Measurements from ENCODE around the gene EEF1AKMT3.

EEF1AKMT3 gene

DNA sequence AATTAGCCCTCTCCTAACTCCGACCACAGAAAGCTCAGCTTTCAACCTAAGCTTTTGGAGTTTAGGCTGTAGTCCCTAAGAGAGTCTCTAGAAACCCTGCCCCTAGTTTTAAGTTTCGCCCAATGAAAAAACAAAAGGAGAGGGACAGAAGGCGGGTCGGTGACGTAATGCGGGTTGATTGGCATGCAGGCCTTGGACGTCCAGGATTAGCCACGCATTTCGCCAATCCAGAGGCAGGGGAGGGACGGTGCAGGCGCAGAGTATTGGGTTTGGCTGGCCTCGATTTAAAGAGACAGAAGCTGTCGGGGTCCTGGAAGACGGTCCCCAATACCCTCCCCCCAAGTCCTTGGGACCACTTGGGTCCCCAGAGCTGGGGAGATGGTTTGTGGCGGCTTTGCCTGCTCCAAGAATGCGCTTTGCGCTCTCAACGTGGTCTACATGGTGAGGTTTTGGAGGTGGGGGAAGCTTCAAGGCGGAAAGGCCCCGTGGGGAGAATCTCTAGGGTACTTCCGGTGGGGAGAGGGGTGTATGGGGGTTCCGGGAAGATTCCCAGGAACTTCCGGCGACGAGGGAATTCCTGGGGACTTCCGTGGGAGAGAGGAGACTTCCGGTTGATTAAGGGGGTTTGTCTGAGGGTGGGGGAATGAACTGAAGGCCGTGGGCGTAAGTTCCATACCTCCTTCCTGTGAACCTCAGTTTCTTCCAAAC lies 27.5 kb upstream of the EEF1AKMT3 start, which contains the start of gene TSPAN31:
Gene TSPAN31, plus strand, starts transcription at position 263 of the 708 bp plus-strand sequence. Its CDS starts 116 bp downstream, at position 379.
- peak within 1 kb of the TSS; percentile 94 for H3K9ac ChIP-seq
- H3K79me2 ChIP-seq = no peaks in the 10 kb centered on the region
- peak within 1 kb of the TSS; percentile 97 for H3K4me3 ChIP-seq (ENCODE audit: low read depth, low read length)
- peak within 1 kb of the TSS; percentile 96 for H3K27ac ChIP-seq
- no peaks in the 10 kb centered on the region for H3K36me3 ChIP-seq (ENCODE audit: control insufficient read depth, insufficient read depth, low read length)
- peak within 1 kb of the TSS; percentile 86 for H2AFZ ChIP-seq
- TF ChIP-seq, protein P1, sequence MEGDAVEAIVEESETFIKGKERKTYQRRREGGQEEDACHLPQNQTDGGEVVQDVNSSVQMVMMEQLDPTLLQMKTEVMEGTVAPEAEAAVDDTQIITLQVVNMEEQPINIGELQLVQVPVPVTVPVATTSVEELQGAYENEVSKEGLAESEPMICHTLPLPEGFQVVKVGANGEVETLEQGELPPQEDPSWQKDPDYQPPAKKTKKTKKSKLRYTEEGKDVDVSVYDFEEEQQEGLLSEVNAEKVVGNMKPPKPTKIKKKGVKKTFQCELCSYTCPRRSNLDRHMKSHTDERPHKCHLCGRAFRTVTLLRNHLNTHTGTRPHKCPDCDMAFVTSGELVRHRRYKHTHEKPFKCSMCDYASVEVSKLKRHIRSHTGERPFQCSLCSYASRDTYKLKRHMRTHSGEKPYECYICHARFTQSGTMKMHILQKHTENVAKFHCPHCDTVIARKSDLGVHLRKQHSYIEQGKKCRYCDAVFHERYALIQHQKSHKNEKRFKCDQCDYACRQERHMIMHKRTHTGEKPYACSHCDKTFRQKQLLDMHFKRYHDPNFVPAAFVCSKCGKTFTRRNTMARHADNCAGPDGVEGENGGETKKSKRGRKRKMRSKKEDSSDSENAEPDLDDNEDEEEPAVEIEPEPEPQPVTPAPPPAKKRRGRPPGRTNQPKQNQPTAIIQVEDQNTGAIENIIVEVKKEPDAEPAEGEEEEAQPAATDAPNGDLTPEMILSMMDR (IDR thresholded peaks at IDR 0.05) = peak; percentile 10
- H3K4me2 ChIP-seq (ENCODE audit: low read length) = peak within 1 kb of the TSS; percentile 94
- H3K9me3 ChIP-seq (ENCODE audit: control insufficient read depth, low read length) = no peaks in the 10 kb centered on the region
- no peaks in the 10 kb centered on the region for H3K27me3 ChIP-seq (ENCODE audit: control insufficient read depth, insufficient read depth, low read length)
- H3K4me1 ChIP-seq = peaks cover 9% of the 10 kb centered on the region

DNA sequence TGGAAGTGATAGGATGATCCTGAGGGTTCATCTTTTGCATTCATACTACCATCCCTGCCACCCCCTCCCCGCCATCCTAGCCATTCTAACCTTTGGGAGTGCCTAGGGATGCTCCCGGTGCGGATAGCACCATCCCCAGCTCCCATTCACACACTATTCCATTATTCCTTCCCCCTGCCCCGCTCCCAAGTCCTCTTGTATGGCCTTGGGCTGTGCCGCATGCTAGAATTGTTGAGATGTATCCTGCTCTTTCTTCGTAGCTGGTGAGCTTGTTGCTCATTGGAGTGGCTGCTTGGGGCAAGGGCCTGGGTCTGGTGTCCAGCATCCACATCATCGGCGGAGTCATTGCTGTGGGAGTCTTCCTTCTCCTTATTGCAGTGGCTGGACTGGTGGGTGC lies 26.9 kb upstream of the EEF1AKMT3 start:
- Histone ChIP-seq H3K79me2 (no peaks in the 10 kb centered on the region), H2AFZ (peak overlapping the region; percentile 86), H3K9me3 (ENCODE audit: control insufficient read depth, low read length) (no peaks in the 10 kb centered on the region), H3K4me3 (ENCODE audit: low read depth, low read length) (peak overlapping the region; percentile 97), H3K9ac (no peak overlapping the region), H3K27ac (peak overlapping the region; percentile 96), H3K4me2 (ENCODE audit: low read length) (peak overlapping the region; percentile 94), H3K36me3 (ENCODE audit: control insufficient read depth, insufficient read depth, low read length) (no peaks in the 10 kb centered on the region), H3K4me1 (peaks cover 9% of the 10 kb centered on the region), H3K27me3 (ENCODE audit: control insufficient read depth, insufficient read depth, low read length) (no peaks in the 10 kb centered on the region)
- TF ChIP-seq, protein P1 (IDR thresholded peaks at IDR 0.05) = no peak

DNA sequence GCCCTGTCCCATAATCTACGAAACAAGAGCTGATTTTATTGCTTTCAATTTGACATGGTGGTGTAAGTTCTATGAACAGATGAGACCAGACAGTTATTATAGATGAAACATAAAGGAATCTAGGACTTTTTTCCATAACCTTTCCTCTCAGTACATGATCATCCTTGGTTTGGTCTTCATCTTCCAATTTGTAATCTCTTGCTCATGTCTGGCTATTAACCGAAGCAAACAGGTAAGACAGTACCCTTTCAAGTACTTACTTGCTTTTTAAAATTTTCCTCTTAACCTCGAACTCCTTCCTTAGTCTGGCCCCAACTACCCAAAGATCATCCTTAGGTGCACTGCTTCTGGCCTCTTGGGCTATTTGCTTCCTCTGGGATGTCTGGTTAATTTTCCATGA lies 26.4 kb upstream of the EEF1AKMT3 start:
- Histone ChIP-seq H3K9ac (no peak overlapping the region), H3K27ac (no peak overlapping the region), H3K36me3 (ENCODE audit: control insufficient read depth, insufficient read depth, low read length) (no peaks in the 10 kb centered on the region), H3K9me3 (ENCODE audit: control insufficient read depth, low read length) (no peaks in the 10 kb centered on the region), H3K4me1 (peaks cover 9% of the 10 kb centered on the region), H3K27me3 (ENCODE audit: control insufficient read depth, insufficient read depth, low read length) (no peaks in the 10 kb centered on the region), H2AFZ (no peak overlapping the region), H3K4me2 (ENCODE audit: low read length) (peak overlapping the region; percentile 94), H3K79me2 (no peaks in the 10 kb centered on the region), H3K4me3 (ENCODE audit: low read depth, low read length) (peak overlapping the region; percentile 97)
- TF ChIP-seq, protein P1 (IDR thresholded peaks at IDR 0.05) = no peak

DNA sequence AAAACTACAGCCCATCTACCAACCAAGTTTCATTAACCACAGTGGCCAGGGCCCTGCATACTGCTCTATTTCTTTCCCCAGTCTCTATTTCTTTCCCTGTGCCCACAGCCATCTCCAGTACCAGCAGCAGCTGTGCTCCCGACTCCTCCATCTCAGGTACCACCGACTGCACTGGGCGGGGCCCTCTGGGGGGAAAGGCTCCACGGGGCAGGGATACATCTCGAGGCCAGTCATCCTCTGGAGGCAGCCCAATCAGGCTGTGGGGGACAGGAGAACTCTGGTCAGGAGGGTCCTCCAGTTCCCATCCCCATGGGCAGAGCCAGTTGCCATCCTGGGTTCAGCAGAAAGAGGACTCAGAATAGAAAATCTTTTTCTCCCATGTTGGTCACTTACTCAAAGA lies 23.4 kb upstream of the EEF1AKMT3 start:
- Histone ChIP-seq H3K27ac (no peak overlapping the region), H2AFZ (no peak overlapping the region), H3K4me1 (peaks cover 15% of the 10 kb centered on the region), H3K9me3 (ENCODE audit: control insufficient read depth, low read length) (no peaks in the 10 kb centered on the region), H3K27me3 (ENCODE audit: control insufficient read depth, insufficient read depth, low read length) (no peaks in the 10 kb centered on the region), H3K79me2 (no peaks in the 10 kb centered on the region), H3K9ac (no peak overlapping the region), H3K4me3 (ENCODE audit: low read depth, low read length) (no peak overlapping the region), H3K36me3 (ENCODE audit: control insufficient read depth, insufficient read depth, low read length) (no peaks in the 10 kb centered on the region), H3K4me2 (ENCODE audit: low read length) (no peak overlapping the region)
- TF ChIP-seq, protein P1 (IDR thresholded peaks at IDR 0.05) = no peak

Data from parathyroid adenoma (tissue), 2 donors.